HEK293 (cell line): ENCODE measurements around the gene SPEM2.
A peak's percentile ranks its signal among the peaks of the same experiment; 100 is the strongest.

Source experiments
- CTCF ChIA-PET: fragments of 350-600 bp; formaldehyde crosslinking; extraction: SDS; loops from one replicate; lab custom pipeline; 2021; ENCODE audit warnings: antibody characterized with exemption; lab: Yijun Ruan, JAX
- POLR2A ChIA-PET: fragments of 300-600 bp; formaldehyde crosslinking; extraction: SDS; loops from one replicate; lab custom pipeline; 2020; ENCODE audit warnings: antibody characterized with exemption, inconsistent platforms; lab: Yijun Ruan, JAX
- H3K27ac ChIP-seq: fragments of 200-500 bp; sonication (Bioruptor generic); 2 replicates; pipeline ENCODE4 v1.5.1; 2014; ENCODE audit warnings: low read depth, low read length, control low read depth, inconsistent platforms; ENCODE audit errors: extremely low read depth
- H3K36me3 ChIP-seq, 2 experiments: fragments of 200-500 bp in 1 of 2; sonication (Bioruptor generic) in 1 of 2; 1 replicate in 1 of 2; 2 replicates in 1 of 2; pipeline ENCODE4 v1.5.1; 2014 to 2017; ENCODE audit warnings: inconsistent platforms in 2 of 2, low read length in 2 of 2; ENCODE audit not compliant: control insufficient read depth in 2 of 2, insufficient read depth in 1 of 2
- H3K4me1 ChIP-seq: fragments of 200-500 bp; sonication (Bioruptor generic); 2 replicates; pipeline ENCODE4 v1.5.1; 2014; ENCODE audit warnings: mild to moderate bottlenecking, low read length, inconsistent platforms; ENCODE audit not compliant: control insufficient read depth, insufficient read depth
- H3K4me3 ChIP-seq: 2 replicates; pipeline ENCODE4 v1.5.1; 2011; ENCODE audit warnings: low read depth, mild to moderate bottlenecking, control low read depth, low read length, moderate library complexity
- H3K9me3 ChIP-seq: fragments of 200-500 bp; sonication (Bioruptor generic); 2 replicates; pipeline ENCODE4 v1.5.1; 2014; ENCODE audit warnings: low read depth, low read length, inconsistent platforms; ENCODE audit not compliant: control insufficient read depth, insufficient read depth
- BCL11B ChIP-seq: fragments of 450-650 bp; formaldehyde crosslinking; IDR thresholded peaks from 2 replicates; pipeline ENCODE4 v1.5.1; 2016; ENCODE audit warnings: low read depth, missing biosample characterization, missing genetic modification characterization
- GLIS1 ChIP-seq: fragments of 450-650 bp; formaldehyde crosslinking; IDR thresholded peaks from 2 replicates; pipeline ENCODE4 v1.5.1; 2016; ENCODE audit warnings: missing biosample characterization, missing genetic modification characterization
- GLIS2 ChIP-seq: fragments of 450-650 bp; formaldehyde crosslinking; IDR thresholded peaks from 2 replicates; pipeline ENCODE4 v1.5.1; 2016; ENCODE audit warnings: missing biosample characterization, missing genetic modification characterization
- KLF8 ChIP-seq: fragments of 450-650 bp; formaldehyde crosslinking; IDR thresholded peaks from 2 replicates; pipeline ENCODE4 v1.5.1; 2016; ENCODE audit warnings: missing biosample characterization, missing genetic modification characterization
- KLF9 ChIP-seq: fragments of 450-650 bp; formaldehyde crosslinking; IDR thresholded peaks from 2 replicates; pipeline ENCODE4 v1.5.1; 2016; ENCODE audit warnings: missing biosample characterization, missing genetic modification characterization, low read depth
- REST ChIP-seq: fragments of 450-650 bp; formaldehyde crosslinking; IDR thresholded peaks from 2 replicates; pipeline ENCODE4 v1.5.1; 2016; ENCODE audit warnings: missing biosample characterization, missing genetic modification characterization
- SP3 ChIP-seq: fragments of 450-650 bp; formaldehyde crosslinking; IDR thresholded peaks from 2 replicates; pipeline ENCODE4 v1.5.1; 2016; ENCODE audit warnings: missing biosample characterization, missing genetic modification characterization
- ZBTB1 ChIP-seq: fragments of 450-650 bp; formaldehyde crosslinking; IDR thresholded peaks from 2 replicates; pipeline ENCODE4 v1.5.1; 2016; ENCODE audit warnings: missing biosample characterization, missing genetic modification characterization
- ZBTB44 ChIP-seq: fragments of 450-650 bp; IDR thresholded peaks from 2 replicates; pipeline ENCODE4 v1.5.1; 2018; ENCODE audit warnings: missing biosample characterization, mild to moderate bottlenecking, missing genetic modification characterization
- ZNF132 ChIP-seq: fragments of 450-650 bp; formaldehyde crosslinking; IDR thresholded peaks from 2 replicates; pipeline ENCODE4 v1.5.1; 2017; ENCODE audit warnings: missing biosample characterization, missing genetic modification characterization, borderline replicate concordance
- ZNF16 ChIP-seq: fragments of 450-650 bp; formaldehyde crosslinking; IDR thresholded peaks from 2 replicates; pipeline ENCODE4 v1.5.1; 2016; ENCODE audit warnings: low read depth, missing biosample characterization, missing genetic modification characterization
- ZNF19 ChIP-seq: fragments of 450-650 bp; formaldehyde crosslinking; IDR thresholded peaks from 2 replicates; pipeline ENCODE4; 2016; ENCODE audit warnings: missing biosample characterization, missing genetic modification characterization, low read depth
- ZNF214 ChIP-seq: fragments of 450-650 bp; formaldehyde crosslinking; IDR thresholded peaks from 2 replicates; pipeline ENCODE4 v1.5.1; 2017; ENCODE audit warnings: missing biosample characterization, mild to moderate bottlenecking, missing genetic modification characterization, borderline replicate concordance
- ZNF394 ChIP-seq: fragments of 450-650 bp; formaldehyde crosslinking; IDR thresholded peaks from 2 replicates; pipeline ENCODE4 v1.5.1; 2016; ENCODE audit warnings: missing biosample characterization, missing genetic modification characterization, mild to moderate bottlenecking, moderate library complexity, borderline replicate concordance
- TF ChIP-seq, protein P1 (sequence below): fragments of 450-650 bp; formaldehyde crosslinking; IDR thresholded peaks from 2 replicates; pipeline ENCODE4; 2016; ENCODE audit warnings: missing biosample characterization, missing genetic modification characterization
- TF ChIP-seq, protein P2 (sequence below): fragments of 450-650 bp; formaldehyde crosslinking; IDR thresholded peaks from 2 replicates; pipeline ENCODE4 v1.5.1; 2016; ENCODE audit warnings: missing biosample characterization, missing genetic modification characterization
- TF ChIP-seq, protein P3 (sequence below): fragments of 450-650 bp; formaldehyde crosslinking; IDR thresholded peaks from 2 replicates; pipeline ENCODE4 v1.5.1; 2016; ENCODE audit warnings: missing biosample characterization, missing genetic modification characterization

Gene SPEM2

GRCh38 chr17:7439462-7440112 lies 14.2 kb downstream of the SPEM2 start, which contains the start of gene FGF11:
Gene FGF11 (plus strand): TSS chr17:7439512. CDS start chr17:7439621, 109 bp downstream.
- TF ChIP-seq ZNF16 (tag by site-specific recombination) (no peak), GLIS1 (tag by site-specific recombination) (peak; percentile 50; the same call in 1 of the 2 replicates), SP3 (tag by site-specific recombination) (peak; percentile 38; the same call in 1 of the 2 replicates), ZNF19 (tag by site-specific recombination) (no peak), REST (peak; percentile 79), ZBTB44 (tag by site-specific recombination) (no peak), BCL11B (no peak), KLF8 (no peak), GLIS2 (tag by site-specific recombination) (0 out of 2 replicates have a peak, but pooled peaks have one; percentile 26)
- TF ChIP-seq, protein P1, sequence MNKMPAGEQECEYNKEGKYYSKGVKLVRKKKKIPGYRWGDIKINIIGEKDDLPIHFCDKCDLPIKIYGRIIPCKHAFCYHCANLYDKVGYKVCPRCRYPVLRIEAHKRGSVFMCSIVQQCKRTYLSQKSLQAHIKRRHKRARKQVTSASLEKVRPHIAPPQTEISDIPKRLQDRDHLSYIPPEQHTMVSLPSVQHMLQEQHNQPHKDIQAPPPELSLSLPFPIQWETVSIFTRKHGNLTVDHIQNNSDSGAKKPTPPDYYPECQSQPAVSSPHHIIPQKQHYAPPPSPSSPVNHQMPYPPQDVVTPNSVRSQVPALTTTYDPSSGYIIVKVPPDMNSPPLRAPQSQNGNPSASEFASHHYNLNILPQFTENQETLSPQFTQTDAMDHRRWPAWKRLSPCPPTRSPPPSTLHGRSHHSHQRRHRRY (tag by site-specific recombination), result no peak
- Histone ChIP-seq H3K4me3 (peak within 1 kb of the TSS; percentile 20), H3K27ac (peak within 1 kb of the TSS; percentile 74), H3K4me1 (peaks cover 25% of the 10 kb centered on the region), H3K9me3 (no peaks in the 10 kb centered on the region), H3K36me3 (no peaks in the 10 kb centered on the region)
- ChIA-PET POLR2A (interaction anchor here (0.7 to 3.1 kb wide), 4 partner anchors 36 to 45 kb away, joined by 3 to 21 read pairs (median 4); partner anchors contain the start of genes PLSCR3, POLR2A and TMEM256), CTCF (interaction anchor here (0.6 to 3.8 kb wide), 2 partner anchors 14 to 84 kb away, joined by 5 to 18 read pairs; partner anchors contain the start of gene TMEM95)

DNA sequence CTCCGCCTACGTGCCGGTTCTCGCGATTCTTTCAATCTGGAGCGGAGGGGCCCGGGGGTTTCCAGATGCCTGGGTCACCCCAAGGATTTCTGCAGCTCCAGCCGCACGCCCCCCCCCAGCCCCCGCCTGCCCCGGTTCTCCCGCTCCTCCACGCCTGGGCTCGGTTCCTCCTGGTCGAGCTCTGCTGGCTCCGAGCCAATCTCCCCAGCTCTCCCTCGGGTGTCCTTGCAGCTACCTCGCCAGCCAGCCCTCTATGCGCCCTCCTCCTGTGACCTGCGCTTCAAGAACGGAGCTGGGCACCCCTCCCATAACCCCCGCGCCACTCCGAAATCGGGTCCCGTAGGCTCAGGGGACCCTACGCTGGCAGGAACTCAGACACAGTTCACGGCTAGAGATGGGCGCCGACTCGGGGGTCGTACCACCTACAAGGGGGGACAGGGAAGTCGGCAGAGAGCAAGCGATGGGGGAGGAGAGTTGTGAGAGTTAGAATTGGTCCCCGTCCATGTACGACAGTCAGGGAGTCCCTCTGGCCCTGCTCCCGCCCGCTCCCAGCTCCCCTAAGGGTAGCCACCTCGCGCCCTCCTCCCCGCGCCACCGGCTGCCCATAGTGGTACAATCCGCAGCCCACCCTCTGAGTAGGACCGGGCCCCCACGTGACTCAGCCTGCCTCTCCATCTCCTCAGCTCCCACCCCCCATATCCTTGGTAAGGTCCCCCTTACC lies 14.9 kb downstream of the SPEM2 start:
- CTCF ChIA-PET, result interaction anchor here (0.6 to 3.8 kb wide), 3 partner anchors 13 to 84 kb away, joined by 3 to 18 read pairs (median 5); partner anchors contain the start of gene TMEM95
- TF ChIP-seq ZBTB1 (no peak), ZNF132 (tag by site-specific recombination) (no peak), KLF9 (peak; percentile 59; the same call in 1 of the 2 replicates), ZNF214 (tag by site-specific recombination) (no peak), ZNF394 (peak; percentile 53; the same call in 1 of the 2 replicates)
- TF ChIP-seq, protein P2, sequence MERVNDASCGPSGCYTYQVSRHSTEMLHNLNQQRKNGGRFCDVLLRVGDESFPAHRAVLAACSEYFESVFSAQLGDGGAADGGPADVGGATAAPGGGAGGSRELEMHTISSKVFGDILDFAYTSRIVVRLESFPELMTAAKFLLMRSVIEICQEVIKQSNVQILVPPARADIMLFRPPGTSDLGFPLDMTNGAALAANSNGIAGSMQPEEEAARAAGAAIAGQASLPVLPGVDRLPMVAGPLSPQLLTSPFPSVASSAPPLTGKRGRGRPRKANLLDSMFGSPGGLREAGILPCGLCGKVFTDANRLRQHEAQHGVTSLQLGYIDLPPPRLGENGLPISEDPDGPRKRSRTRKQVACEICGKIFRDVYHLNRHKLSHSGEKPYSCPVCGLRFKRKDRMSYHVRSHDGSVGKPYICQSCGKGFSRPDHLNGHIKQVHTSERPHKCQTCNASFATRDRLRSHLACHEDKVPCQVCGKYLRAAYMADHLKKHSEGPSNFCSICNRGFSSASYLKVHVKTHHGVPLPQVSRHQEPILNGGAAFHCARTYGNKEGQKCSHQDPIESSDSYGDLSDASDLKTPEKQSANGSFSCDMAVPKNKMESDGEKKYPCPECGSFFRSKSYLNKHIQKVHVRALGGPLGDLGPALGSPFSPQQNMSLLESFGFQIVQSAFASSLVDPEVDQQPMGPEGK (tag by site-specific recombination), result peak; percentile 80
- TF ChIP-seq, protein P3, sequence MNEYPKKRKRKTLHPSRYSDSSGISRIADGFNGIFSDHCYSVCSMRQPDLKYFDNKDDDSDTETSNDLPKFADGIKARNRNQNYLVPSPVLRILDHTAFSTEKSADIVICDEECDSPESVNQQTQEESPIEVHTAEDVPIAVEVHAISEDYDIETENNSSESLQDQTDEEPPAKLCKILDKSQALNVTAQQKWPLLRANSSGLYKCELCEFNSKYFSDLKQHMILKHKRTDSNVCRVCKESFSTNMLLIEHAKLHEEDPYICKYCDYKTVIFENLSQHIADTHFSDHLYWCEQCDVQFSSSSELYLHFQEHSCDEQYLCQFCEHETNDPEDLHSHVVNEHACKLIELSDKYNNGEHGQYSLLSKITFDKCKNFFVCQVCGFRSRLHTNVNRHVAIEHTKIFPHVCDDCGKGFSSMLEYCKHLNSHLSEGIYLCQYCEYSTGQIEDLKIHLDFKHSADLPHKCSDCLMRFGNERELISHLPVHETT (tag by site-specific recombination), result peak; percentile 73

More for the DNA sequence above, 14.9 kb downstream of the SPEM2 start:
- H3K4me1 ChIP-seq, result peaks cover 31% of the 10 kb centered on the region
- H3K36me3 ChIP-seq, result no peaks in the 10 kb centered on the region
- H3K9me3 ChIP-seq, result no peaks in the 10 kb centered on the region
- POLR2A ChIA-PET, result interaction anchor here (0.5 to 3.1 kb wide), 6 partner anchors 37 to 210 kb away, joined by 3 to 21 read pairs (median 4); partner anchors contain the start of genes PLSCR3, TMEM256 and ZBTB4
- H3K27ac ChIP-seq, result peak overlapping the region; percentile 74
- H3K4me3 ChIP-seq, result peak overlapping the region; percentile 20
